Thyroid gland (tissue), 4 donors: ENCODE results near the gene AGPAT2.

Experiments
- POLR2A ChIP-seq, 2 donors: fragments of 450-650 bp; IDR thresholded peaks; one replicate each; pipeline ENCODE4 v1.6.1; 2017; ENCODE audit warnings: antibody characterized with exemption in 2 of 2, mild to moderate bottlenecking in 2 of 2, moderate library complexity in 1 of 2
- TF ChIP-seq, protein P1 (sequence below), 6 experiments: fragments of 200-600 bp in 3 of 6; fragments of 450-650 bp in 3 of 6; sonication (generic) in 3 of 6; IDR thresholded peaks; one replicate each; pipeline ENCODE4 v1.5.1; 2016 to 2019; ENCODE audit warnings: antibody characterized with exemption in 6 of 6, mild to moderate bottlenecking in 2 of 6, inconsistent platforms in 1 of 6, moderate library complexity in 1 of 6

DNA sequence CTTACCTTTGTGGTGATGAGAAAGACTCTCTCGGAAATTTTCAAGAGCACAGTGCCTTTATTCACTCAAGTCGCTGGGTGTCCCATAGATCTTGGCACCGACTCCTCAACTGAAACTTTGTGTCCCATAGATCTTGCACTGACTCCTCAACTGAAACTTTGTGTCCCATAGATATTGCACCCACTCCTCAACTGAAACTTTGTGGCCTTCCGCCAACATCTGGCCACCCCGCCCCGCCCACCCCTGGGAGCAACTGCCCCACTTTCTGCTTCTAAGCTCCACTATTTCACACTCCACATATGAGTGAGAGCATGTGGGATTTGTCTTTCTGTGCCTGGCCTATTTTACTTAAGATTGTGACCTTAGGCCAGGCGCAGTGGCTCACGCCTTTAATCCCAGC, 37.2 kb downstream of the AGPAT2 start:
- TF ChIP-seq, protein P1, sequence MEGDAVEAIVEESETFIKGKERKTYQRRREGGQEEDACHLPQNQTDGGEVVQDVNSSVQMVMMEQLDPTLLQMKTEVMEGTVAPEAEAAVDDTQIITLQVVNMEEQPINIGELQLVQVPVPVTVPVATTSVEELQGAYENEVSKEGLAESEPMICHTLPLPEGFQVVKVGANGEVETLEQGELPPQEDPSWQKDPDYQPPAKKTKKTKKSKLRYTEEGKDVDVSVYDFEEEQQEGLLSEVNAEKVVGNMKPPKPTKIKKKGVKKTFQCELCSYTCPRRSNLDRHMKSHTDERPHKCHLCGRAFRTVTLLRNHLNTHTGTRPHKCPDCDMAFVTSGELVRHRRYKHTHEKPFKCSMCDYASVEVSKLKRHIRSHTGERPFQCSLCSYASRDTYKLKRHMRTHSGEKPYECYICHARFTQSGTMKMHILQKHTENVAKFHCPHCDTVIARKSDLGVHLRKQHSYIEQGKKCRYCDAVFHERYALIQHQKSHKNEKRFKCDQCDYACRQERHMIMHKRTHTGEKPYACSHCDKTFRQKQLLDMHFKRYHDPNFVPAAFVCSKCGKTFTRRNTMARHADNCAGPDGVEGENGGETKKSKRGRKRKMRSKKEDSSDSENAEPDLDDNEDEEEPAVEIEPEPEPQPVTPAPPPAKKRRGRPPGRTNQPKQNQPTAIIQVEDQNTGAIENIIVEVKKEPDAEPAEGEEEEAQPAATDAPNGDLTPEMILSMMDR (IDR thresholded peaks at IDR 0.05) = no peak
- TF ChIP-seq POLR2A (IDR thresholded peaks at IDR 0.05) = no peak
